Prostate gland (tissue), 2 donors: ENCODE results near the gene PRM3.

Experiments used
- POLR2A ChIP-seq: fragments of 450-650 bp; IDR thresholded peaks from one replicate; pipeline ENCODE4 v1.6.1; 2016; ENCODE audit warnings: antibody characterized with exemption, mild to moderate bottlenecking
- TF ChIP-seq, protein P1 (sequence below), 4 experiments: fragments of 200-600 bp in 2 of 4; fragments of 450-650 bp in 2 of 4; sonication (generic) in 2 of 4; IDR thresholded peaks; 1 replicate in 3 of 4; 2 replicates in 1 of 4; pipeline ENCODE4 v1.5.1; 2016 to 2019; ENCODE audit warnings: antibody characterized with exemption in 4 of 4, mild to moderate bottlenecking in 2 of 4, moderate library complexity in 2 of 4

DNA sequence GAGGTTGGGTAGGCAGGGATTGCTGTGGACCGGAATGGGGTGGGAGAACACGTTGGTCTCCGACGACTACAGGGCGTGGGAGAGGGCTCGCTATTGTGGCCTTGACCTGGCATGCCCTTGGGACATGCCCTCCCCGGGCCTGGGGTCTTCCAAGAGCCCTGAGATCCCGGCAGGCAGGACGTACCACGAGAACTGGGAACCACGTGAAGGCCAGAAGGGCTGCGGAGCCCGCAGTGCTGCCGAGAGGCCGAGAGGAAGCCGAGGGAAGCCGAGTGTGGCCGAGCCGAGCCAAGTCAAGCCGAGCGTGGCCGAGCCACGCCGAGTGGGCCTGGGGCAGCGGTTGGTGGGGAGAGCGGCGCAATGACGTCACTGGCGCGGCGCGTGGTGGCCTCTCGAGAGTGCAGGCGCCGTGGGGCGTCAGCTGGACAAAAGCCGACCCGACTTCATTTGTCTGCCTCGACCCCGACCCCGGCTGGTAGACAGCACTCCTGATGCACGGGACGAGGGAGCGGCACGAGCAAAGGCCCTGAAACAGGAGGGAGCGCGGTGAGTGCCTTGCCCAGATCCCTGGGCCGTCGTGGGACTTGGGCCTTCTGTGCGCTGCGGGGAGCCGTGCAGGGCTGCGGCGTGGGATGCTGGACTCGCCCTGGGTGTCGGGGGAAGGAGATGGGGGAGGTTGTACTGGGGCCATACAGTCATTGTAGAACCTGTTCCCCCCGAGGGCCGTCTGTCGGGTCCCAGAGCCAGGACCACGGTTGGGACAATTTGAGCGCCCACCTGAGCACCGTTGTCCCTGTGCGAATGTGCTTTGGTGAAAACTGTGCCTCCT, 24.0 kb downstream of the PRM3 start:
- TF ChIP-seq, protein P1, sequence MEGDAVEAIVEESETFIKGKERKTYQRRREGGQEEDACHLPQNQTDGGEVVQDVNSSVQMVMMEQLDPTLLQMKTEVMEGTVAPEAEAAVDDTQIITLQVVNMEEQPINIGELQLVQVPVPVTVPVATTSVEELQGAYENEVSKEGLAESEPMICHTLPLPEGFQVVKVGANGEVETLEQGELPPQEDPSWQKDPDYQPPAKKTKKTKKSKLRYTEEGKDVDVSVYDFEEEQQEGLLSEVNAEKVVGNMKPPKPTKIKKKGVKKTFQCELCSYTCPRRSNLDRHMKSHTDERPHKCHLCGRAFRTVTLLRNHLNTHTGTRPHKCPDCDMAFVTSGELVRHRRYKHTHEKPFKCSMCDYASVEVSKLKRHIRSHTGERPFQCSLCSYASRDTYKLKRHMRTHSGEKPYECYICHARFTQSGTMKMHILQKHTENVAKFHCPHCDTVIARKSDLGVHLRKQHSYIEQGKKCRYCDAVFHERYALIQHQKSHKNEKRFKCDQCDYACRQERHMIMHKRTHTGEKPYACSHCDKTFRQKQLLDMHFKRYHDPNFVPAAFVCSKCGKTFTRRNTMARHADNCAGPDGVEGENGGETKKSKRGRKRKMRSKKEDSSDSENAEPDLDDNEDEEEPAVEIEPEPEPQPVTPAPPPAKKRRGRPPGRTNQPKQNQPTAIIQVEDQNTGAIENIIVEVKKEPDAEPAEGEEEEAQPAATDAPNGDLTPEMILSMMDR (IDR thresholded peaks at IDR 0.05) = no peak
- TF ChIP-seq POLR2A = no peak
